PC-9 (cell line): ENCODE data around the gene IRS2.

ENCODE experiments used
- CTCF ChIP-seq: fragments of 200-600 bp; sonication (generic); conservative IDR thresholded peaks from 2 replicates; pipeline ENCODE4 v1.6.1; 2017; ENCODE audit warnings: mixed run types, antibody characterized with exemption, mild to moderate bottlenecking, moderate library complexity
- EZH2 ChIP-seq: fragments of 200-600 bp; sonication (generic); IDR thresholded peaks from 2 replicates; pipeline ENCODE4 v1.8.0; 2017; ENCODE audit warnings: antibody characterized with exemption, low read depth

DNA sequence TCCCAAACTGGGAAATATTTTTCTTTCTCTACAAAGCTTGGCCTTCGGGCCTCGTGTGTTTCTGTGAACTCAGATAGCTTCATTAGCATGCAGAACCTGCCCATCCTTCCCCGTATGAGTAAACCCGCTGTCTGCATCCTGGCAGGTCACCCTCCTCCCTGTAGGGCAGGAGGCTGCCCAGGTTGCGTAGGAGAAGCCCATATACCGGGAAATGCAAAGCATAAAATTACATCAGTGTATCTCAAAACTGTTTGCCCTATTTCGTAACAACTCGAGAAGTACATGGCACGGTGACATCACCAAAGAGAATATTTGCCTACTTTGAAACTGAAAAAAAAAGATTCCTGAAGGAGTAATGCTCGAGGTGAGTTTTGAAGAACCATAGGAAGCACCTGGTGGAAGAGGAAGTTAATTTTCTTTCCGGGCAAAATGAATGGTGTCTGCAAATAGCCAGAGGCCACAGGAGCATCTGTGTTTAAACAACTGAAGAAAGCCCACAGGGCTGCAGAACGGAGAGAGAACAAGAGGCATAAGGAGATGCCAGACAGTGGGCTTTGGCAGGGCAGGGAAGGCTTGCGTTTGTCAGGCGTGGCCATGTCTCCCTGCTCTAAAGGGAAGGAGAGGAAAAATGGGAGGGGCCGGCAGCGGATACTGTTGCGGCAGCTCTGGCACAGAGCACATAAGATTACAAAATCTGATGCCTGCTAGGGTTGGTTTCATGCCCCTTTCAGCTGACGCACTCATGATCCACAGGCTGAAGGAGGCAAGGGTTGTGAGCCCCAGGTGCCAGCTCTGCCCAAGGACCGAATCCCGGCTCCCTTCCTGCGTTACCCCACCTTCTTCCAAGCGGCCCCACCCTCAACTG, 81.4 kb downstream of the IRS2 start:
- TF ChIP-seq CTCF (no peak), EZH2 (no peak)
